A673 (cell line): ENCODE results near the gene CLPX.

Source experiments
- CTCF ChIP-seq: fragments of 300-800, 200-600 bp; sonication (generic); conservative IDR thresholded peaks from 2 replicates; pipeline ENCODE4 v1.5.1; 2017; ENCODE audit warnings: low read depth, mild to moderate bottlenecking, antibody characterized with exemption, low read length, moderate library complexity, mixed read lengths
- EZH2 ChIP-seq: fragments of 200-600 bp; sonication (generic); IDR thresholded peaks from 2 replicates; pipeline ENCODE4 v1.6.1; 2017; ENCODE audit warnings: borderline replicate concordance, low read depth, mild to moderate bottlenecking, mixed read lengths, antibody characterized with exemption, low read length; ENCODE audit not compliant: poor library complexity, severe bottlenecking

- no peak for TF ChIP-seq CTCF
- no peak for TF ChIP-seq EZH2
These were observed 19.2 kb upstream of the CLPX start for GRCh38 chr15:65204236-65204930.
